ENCODE results near the gene HMBS.

Gene HMBS

DNA sequence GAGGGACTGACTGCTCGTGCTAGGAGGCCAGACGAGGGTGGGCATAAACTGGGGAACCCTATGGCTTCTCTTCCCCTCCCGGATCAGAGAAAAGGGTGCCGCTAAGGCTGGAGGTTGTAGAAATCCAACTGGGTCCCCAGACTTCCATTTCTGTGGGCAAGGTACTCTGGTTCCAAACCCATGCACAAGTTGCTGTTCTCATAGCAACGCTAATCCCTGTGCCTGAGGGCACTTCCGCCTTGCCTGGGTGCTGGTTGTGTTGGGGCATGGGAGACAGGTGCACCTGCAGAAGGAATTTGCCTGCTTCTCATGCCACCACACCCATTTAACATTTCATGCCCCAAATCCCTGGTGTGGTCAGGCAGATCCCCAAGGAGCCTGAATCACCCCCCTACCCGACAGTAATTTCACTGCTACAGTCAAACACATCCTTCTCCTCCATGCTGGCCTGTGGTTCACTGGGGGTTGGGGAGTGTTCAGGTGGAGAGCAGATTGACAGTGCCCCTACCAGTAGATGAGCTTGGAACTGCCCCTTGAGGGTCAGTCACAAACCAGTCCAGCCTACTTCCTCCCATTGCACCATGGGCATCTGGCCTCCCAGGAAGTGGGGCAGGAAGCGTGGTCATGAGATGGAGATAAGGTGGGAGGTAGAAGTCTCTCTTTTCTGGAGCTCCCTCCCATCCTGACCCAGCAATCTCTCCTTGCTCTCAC lies 23.6 kb downstream of the HMBS start:
- Histone ChIP-seq H3K27me3 (ENCODE audit: insufficient read depth, low read length, poor library complexity, severe bottlenecking) (no peaks in the 10 kb centered on the region), H3K4me2 (ENCODE audit: low read depth, low read length, poor library complexity, severe bottlenecking) (peak overlapping the region; percentile 100), H3K4me1 (ENCODE audit: insufficient read depth, low read length, poor library complexity, severe bottlenecking) (peaks cover 31% of the 10 kb centered on the region), H3K9me2 (replicated peaks; ENCODE audit: low read depth, low read length) (no peaks in the 10 kb centered on the region), H3K36me3 (ENCODE audit: insufficient read depth, low read length) (peaks cover 4% of the 10 kb centered on the region; the same call in 1 of the 2 replicates), H3K79me2 (ENCODE audit: insufficient read depth, low read length) (peaks cover 35% of the 10 kb centered on the region), H3F3A (ENCODE audit: low read depth) (no peaks in the 10 kb centered on the region), H2AFZ (ENCODE audit: low read length) (0 out of 2 replicates have a peak overlapping the region, but pooled peaks have one; percentile 25), H4K20me1 (ENCODE audit: insufficient read depth, low read length, poor library complexity, severe bottlenecking) (no peaks in the 10 kb centered on the region), H3K4me3 (ENCODE audit: low read length, poor library complexity, severe bottlenecking) (peak overlapping the region; percentile 80), H3K9ac (ENCODE audit: low read depth, low read length, poor library complexity, severe bottlenecking) (peak overlapping the region; percentile 92), H3K9me3 (ENCODE audit: insufficient read depth, low read depth, low read length) (no peaks in the 10 kb centered on the region)
- TF ChIP-seq, protein P1, sequence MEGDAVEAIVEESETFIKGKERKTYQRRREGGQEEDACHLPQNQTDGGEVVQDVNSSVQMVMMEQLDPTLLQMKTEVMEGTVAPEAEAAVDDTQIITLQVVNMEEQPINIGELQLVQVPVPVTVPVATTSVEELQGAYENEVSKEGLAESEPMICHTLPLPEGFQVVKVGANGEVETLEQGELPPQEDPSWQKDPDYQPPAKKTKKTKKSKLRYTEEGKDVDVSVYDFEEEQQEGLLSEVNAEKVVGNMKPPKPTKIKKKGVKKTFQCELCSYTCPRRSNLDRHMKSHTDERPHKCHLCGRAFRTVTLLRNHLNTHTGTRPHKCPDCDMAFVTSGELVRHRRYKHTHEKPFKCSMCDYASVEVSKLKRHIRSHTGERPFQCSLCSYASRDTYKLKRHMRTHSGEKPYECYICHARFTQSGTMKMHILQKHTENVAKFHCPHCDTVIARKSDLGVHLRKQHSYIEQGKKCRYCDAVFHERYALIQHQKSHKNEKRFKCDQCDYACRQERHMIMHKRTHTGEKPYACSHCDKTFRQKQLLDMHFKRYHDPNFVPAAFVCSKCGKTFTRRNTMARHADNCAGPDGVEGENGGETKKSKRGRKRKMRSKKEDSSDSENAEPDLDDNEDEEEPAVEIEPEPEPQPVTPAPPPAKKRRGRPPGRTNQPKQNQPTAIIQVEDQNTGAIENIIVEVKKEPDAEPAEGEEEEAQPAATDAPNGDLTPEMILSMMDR (conservative IDR thresholded peaks at IDR 0.05; ENCODE audit: low read length): no peak
- TF ChIP-seq EZH2phosphoT487 (IDR thresholded peaks at IDR 0.05; ENCODE audit: borderline replicate concordance): no peak

DNA sequence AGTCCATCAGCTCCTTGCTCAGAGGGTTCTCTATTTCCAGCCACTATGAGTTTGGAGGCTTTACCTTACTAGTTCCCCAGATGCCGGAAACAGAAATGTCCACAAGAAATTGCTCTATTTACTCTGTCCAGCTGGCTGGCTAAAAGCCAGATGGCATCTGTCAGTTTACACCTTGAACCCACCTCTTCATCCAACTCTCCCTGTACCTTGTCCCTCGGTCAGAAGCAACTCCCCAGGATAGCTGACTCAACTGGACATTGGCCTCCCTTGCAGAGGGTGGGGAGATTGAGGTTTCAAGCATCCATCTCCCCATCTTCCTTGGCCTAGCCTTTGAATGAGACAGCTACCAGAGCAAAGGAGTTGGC lies 24.2 kb downstream of the HMBS start:
- H3K9ac ChIP-seq (ENCODE audit: low read depth, low read length, poor library complexity, severe bottlenecking): peak overlapping the region; percentile 40
- peak overlapping the region; percentile 80 for H3K4me3 ChIP-seq (ENCODE audit: low read length, poor library complexity, severe bottlenecking)

DNA sequence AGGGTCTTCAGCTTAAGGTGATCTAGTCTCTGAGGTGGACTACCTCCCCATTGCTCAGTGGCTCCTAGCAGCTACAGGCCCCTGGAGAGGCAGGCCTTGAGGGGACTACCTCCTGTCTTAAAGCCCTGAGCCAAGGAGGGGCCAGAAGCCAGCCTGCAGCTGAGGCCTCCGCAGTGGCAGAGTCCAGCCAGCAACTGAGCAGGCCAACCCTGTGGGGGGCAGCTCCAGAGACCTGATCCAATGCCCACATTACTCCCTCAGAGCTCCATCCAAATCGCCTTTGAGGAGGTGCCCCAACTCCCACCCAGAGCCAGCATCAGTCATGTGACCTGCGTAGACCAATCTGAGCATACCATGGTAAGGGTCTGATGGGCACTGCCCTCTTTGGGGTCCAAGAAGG lies 25.2 kb downstream of the HMBS start:
- H3K4me1 ChIP-seq (ENCODE audit: insufficient read depth, low read length, poor library complexity, severe bottlenecking): peaks cover 31% of the 10 kb centered on the region
- no peak overlapping the region for H2AFZ ChIP-seq (ENCODE audit: low read length)
- H3K27me3 ChIP-seq (ENCODE audit: insufficient read depth, low read length, poor library complexity, severe bottlenecking): no peaks in the 10 kb centered on the region
- peak overlapping the region; percentile 40 for H3K9ac ChIP-seq (ENCODE audit: low read depth, low read length, poor library complexity, severe bottlenecking)
- H4K20me1 ChIP-seq (ENCODE audit: insufficient read depth, low read length, poor library complexity, severe bottlenecking): no peaks in the 10 kb centered on the region
- peak overlapping the region; percentile 80 for H3K4me3 ChIP-seq (ENCODE audit: low read length, poor library complexity, severe bottlenecking)
- H3K4me2 ChIP-seq (ENCODE audit: low read depth, low read length, poor library complexity, severe bottlenecking): peak overlapping the region; percentile 100
- peaks cover 11% of the 10 kb centered on the region; the same call in 1 of the 2 replicates for H3K36me3 ChIP-seq (ENCODE audit: insufficient read depth, low read length)
- no peaks in the 10 kb centered on the region for H3K9me3 ChIP-seq (ENCODE audit: insufficient read depth, low read depth, low read length)
- no peaks in the 10 kb centered on the region for H3F3A ChIP-seq (ENCODE audit: low read depth)
- H3K9me2 ChIP-seq (replicated peaks; ENCODE audit: low read depth, low read length): no peaks in the 10 kb centered on the region
- TF ChIP-seq, protein P1 (conservative IDR thresholded peaks at IDR 0.05; ENCODE audit: low read length): no peak
- no peak for TF ChIP-seq EZH2phosphoT487 (IDR thresholded peaks at IDR 0.05; ENCODE audit: borderline replicate concordance)
- H3K79me2 ChIP-seq (ENCODE audit: insufficient read depth, low read length): peaks cover 35% of the 10 kb centered on the region

More for the DNA sequence above, 24.2 kb downstream of the HMBS start:
- Histone ChIP-seq H2AFZ (ENCODE audit: low read length) (no peak overlapping the region), H4K20me1 (ENCODE audit: insufficient read depth, low read length, poor library complexity, severe bottlenecking) (no peaks in the 10 kb centered on the region), H3F3A (ENCODE audit: low read depth) (no peaks in the 10 kb centered on the region), H3K4me1 (ENCODE audit: insufficient read depth, low read length, poor library complexity, severe bottlenecking) (peaks cover 31% of the 10 kb centered on the region), H3K4me2 (ENCODE audit: low read depth, low read length, poor library complexity, severe bottlenecking) (peak overlapping the region; percentile 100), H3K36me3 (ENCODE audit: insufficient read depth, low read length) (peaks cover 4% of the 10 kb centered on the region; the same call in 1 of the 2 replicates), H3K9me3 (ENCODE audit: insufficient read depth, low read depth, low read length) (no peaks in the 10 kb centered on the region), H3K79me2 (ENCODE audit: insufficient read depth, low read length) (peaks cover 35% of the 10 kb centered on the region), H3K9me2 (replicated peaks; ENCODE audit: low read depth, low read length) (no peaks in the 10 kb centered on the region), H3K27me3 (ENCODE audit: insufficient read depth, low read length, poor library complexity, severe bottlenecking) (no peaks in the 10 kb centered on the region)
- TF ChIP-seq EZH2phosphoT487 (IDR thresholded peaks at IDR 0.05; ENCODE audit: borderline replicate concordance): no peak
- TF ChIP-seq, protein P1 (conservative IDR thresholded peaks at IDR 0.05; ENCODE audit: low read length): no peak

Measured in Loucy (cell line).